Esophagus squamous epithelium (tissue), 5 donors: ENCODE measurements around the gene MOXD1. TPM values are rescaled to one million over a fixed set of nuclear protein-coding genes. Genes with fewer than 3 reads are reported as not detected.
"Not testable (repeated sequence)": the region's sequence is repeated elsewhere in the genome, so short reads cannot be mapped to it uniquely, and the experiment has no call there.

Experiments
- DNase-seq: peaks from one replicate; lab custom pipeline; 2025; lab: John Stamatoyannopoulos, UW
- H3K27ac ChIP-seq, 4 donors: fragments of 200-600 bp; sonication (generic); one replicate each; pipeline ENCODE4 v1.5.1; 2016 to 2019; ENCODE audit warnings: mild to moderate bottlenecking in 1 of 4
- H3K27me3 ChIP-seq, 4 donors: fragments of 200-600 bp; sonication (generic); 1 replicate in 3 of 4; 2 replicates in 1 of 4; pipeline versions ENCODE4 v1.5.1 to v1.6.0; 2017 to 2021; ENCODE audit warnings: antibody characterized with exemption in 1 of 4
- H3K36me3 ChIP-seq, 3 donors: fragments of 200-600 bp; sonication (generic); one replicate each; pipeline ENCODE4 v1.5.1; 2016 to 2019
- H3K4me1 ChIP-seq, 3 donors: fragments of 200-600 bp; sonication (generic); one replicate each; pipeline ENCODE4 v1.5.1; 2017 to 2019
- H3K4me3 ChIP-seq, 4 donors: fragments of 200-600 bp; sonication (generic); 1 replicate in 3 of 4; 2 replicates in 1 of 4; pipeline ENCODE4 v1.5.1; 2016 to 2019; ENCODE audit warnings: mild to moderate bottlenecking in 2 of 4, moderate library complexity in 1 of 4
- H3K9me3 ChIP-seq, 3 donors: fragments of 200-600 bp; sonication (generic); one replicate each; pipeline ENCODE4 v1.5.1; 2016 to 2019
- POLR2A ChIP-seq, 4 donors: fragments of 450-650 bp; IDR thresholded peaks; one replicate each; pipeline ENCODE4 v1.6.1; 2017; ENCODE audit warnings: antibody characterized with exemption in 4 of 4, mild to moderate bottlenecking in 4 of 4, moderate library complexity in 3 of 4
- WGBS, 2 donors: methylation state at CpG; one replicate each; pipeline ENCODE4 v1.1.5; 2018; 5-methylcytosine and 5-hydroxymethylcytosine counted together
- intact Hi-C: fragments of 100-400 bp; cut with DNase I; formaldehyde crosslinking; loops from one replicate; pipeline ENCODE4 v1.15.0; 2022
- total RNA-seq, 4 donors: library from RNA; depleted of rRNA; stranded (reverse); fragments of >200 nt; gene quantifications; one replicate each; pipeline ENCODE4 v1.1.0, GENCODE V29; 2016
- TF ChIP-seq, protein P1 (sequence below), 6 experiments: fragments of 450-650 bp in 4 of 6; fragments of 200-600 bp in 2 of 6; sonication (generic) in 2 of 6; IDR thresholded peaks; one replicate each; pipeline ENCODE4 v1.5.1; 2016 to 2019; ENCODE audit warnings: antibody characterized with exemption in 6 of 6, mild to moderate bottlenecking in 4 of 6, moderate library complexity in 4 of 6
- donor health status: DM: yes; HTN: yes; CAD: no.

The MOXD1 gene
- total RNA-seq, 4 donors from 2014 or later: 11.9 to 59.2 (median 25.0) TPM

GRCh38 chr6:132270726-132271402 is 130.4 kb downstream of the MOXD1 start:
- Histone ChIP-seq H3K27ac (no peak overlapping the region), H3K4me1 (no peaks in the 10 kb centered on the region), H3K36me3 (no peaks in the 10 kb centered on the region), H3K4me3 (no peak overlapping the region), H3K27me3 (peaks cover 0 to 15% (median 0%) of the 10 kb centered on the region in 4 donors), H3K9me3 (no peaks in the 10 kb centered on the region)
- intact Hi-C loops: no loop called here
- no peak for DNase-seq
- 35 to 45% methylated on average over 4 of the region's 4 CpGs for WGBS, 2 donors
- TF ChIP-seq, protein P1, sequence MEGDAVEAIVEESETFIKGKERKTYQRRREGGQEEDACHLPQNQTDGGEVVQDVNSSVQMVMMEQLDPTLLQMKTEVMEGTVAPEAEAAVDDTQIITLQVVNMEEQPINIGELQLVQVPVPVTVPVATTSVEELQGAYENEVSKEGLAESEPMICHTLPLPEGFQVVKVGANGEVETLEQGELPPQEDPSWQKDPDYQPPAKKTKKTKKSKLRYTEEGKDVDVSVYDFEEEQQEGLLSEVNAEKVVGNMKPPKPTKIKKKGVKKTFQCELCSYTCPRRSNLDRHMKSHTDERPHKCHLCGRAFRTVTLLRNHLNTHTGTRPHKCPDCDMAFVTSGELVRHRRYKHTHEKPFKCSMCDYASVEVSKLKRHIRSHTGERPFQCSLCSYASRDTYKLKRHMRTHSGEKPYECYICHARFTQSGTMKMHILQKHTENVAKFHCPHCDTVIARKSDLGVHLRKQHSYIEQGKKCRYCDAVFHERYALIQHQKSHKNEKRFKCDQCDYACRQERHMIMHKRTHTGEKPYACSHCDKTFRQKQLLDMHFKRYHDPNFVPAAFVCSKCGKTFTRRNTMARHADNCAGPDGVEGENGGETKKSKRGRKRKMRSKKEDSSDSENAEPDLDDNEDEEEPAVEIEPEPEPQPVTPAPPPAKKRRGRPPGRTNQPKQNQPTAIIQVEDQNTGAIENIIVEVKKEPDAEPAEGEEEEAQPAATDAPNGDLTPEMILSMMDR (IDR thresholded peaks at IDR 0.05): no peak
- TF ChIP-seq POLR2A (IDR thresholded peaks at IDR 0.05): no peak

DNA sequence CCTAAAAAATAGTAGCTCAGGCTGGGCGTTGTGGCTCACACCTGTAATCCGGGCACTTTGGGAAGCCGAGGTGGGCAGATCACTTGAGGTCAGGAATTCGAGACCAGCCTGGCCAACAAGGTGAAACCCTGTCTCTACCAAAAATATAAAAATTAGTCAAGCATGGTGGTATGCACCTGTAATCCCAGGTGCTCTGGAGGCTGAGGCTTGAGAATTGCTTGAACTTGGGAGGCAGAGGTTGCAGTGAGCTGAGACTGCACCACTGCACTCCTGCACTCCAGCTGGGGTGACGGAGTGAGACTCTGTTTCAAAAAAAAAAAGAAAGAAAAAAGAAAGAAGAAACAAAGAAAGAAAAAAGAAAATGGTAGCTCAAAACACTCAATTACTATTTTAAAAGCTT is 132.6 kb downstream of the MOXD1 start:
- H3K36me3 ChIP-seq, H3K4me1 ChIP-seq, H3K27me3 ChIP-seq, DNase-seq, intact Hi-C loops, H3K27ac ChIP-seq, H3K4me3 ChIP-seq, H3K9me3 ChIP-seq: not testable (repeated sequence)
- WGBS, 2 donors: 51 to 88% methylated on average over 2 to 4 of the region's 5 CpGs

GRCh38 chr6:132268209-132268608 is 133.1 kb downstream of the MOXD1 start:
- WGBS, 2 donors: 74 to 81% methylated on average over 2 of the region's 2 CpGs
- TF ChIP-seq POLR2A (IDR thresholded peaks at IDR 0.05): no peak
- TF ChIP-seq, protein P1 (IDR thresholded peaks at IDR 0.05): no peak
- Histone ChIP-seq H3K4me3 (no peak overlapping the region), H3K36me3 (no peaks in the 10 kb centered on the region), H3K9me3 (no peaks in the 10 kb centered on the region), H3K27ac (no peak overlapping the region), H3K27me3 (no peaks in the 10 kb centered on the region), H3K4me1 (no peaks in the 10 kb centered on the region)
- DNase-seq: no peak
- intact Hi-C loops: no loop called here

GRCh38 chr6:132265451-132266097 is 135.7 kb downstream of the MOXD1 start:
- H3K4me3 ChIP-seq: no peak overlapping the region
- no peaks in the 10 kb centered on the region for H3K27me3 ChIP-seq
- DNase-seq: no peak
- no peaks in the 10 kb centered on the region for H3K36me3 ChIP-seq
- intact Hi-C loops: no loop called here
- TF ChIP-seq, protein P1 (IDR thresholded peaks at IDR 0.05): no peak
- no peak for TF ChIP-seq POLR2A (IDR thresholded peaks at IDR 0.05)
- H3K27ac ChIP-seq: no peak overlapping the region
- H3K9me3 ChIP-seq: no peaks in the 10 kb centered on the region
- H3K4me1 ChIP-seq: no peaks in the 10 kb centered on the region

DNA sequence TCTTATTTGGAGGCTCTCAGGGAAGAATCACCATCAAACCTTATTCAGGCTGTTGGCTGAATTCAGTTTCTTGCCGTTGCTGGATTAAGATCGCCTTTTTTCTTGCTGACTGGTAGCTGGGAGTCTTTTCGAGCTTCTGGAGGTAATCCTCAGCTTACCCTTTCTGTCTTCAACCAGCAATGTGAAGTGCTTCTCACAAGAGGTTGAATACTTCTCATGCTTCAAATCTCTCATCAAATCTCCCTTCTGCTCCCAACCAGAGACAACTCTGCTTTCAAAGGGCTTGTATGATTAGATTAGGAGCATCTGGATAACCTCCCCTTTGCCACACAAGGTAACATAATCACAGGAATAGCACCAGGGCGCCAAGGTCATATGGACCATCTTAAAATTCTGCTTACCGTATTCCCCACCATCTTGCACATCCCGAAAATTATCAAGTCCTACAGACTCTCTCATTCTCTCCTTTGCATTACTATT is 137.2 kb downstream of the MOXD1 start:
- Histone ChIP-seq H3K27me3 (no peaks in the 10 kb centered on the region), H3K9me3 (no peaks in the 10 kb centered on the region), H3K36me3 (no peaks in the 10 kb centered on the region), H3K4me3 (no peak overlapping the region), H3K27ac (no peak overlapping the region), H3K4me1 (no peaks in the 10 kb centered on the region)
- TF ChIP-seq, protein P1 (IDR thresholded peaks at IDR 0.05): no peak
- TF ChIP-seq POLR2A (IDR thresholded peaks at IDR 0.05): no peak
- WGBS, 2 donors: 77 to 92% methylated on average over 6 of the region's 6 CpGs
- intact Hi-C loops: no loop called here
- DNase-seq: no peak
